Adrenal gland (tissue), 5 donors: ENCODE data around the gene SYNE1.

Experiments used
- POLR2A ChIP-seq, 2 donors: fragments of 450-650 bp; IDR thresholded peaks; one replicate each; pipeline ENCODE4 v1.6.1; 2017; ENCODE audit warnings: antibody characterized with exemption in 2 of 2, mild to moderate bottlenecking in 2 of 2, moderate library complexity in 1 of 2
- TF ChIP-seq, protein P1 (sequence below), 6 experiments: fragments of 450-650 bp in 4 of 6; fragments of 200-600 bp in 2 of 6; sonication (generic) in 1 of 6; IDR thresholded peaks; 1 replicate in 5 of 6; 2 replicates in 1 of 6; pipeline versions ENCODE4 v1.5.1 to v1.8.0; 2016 to 2021; ENCODE audit warnings: antibody characterized with exemption in 6 of 6, mild to moderate bottlenecking in 2 of 6, moderate library complexity in 1 of 6
- donor health status: DM: no; HTN: no; CAD: no.

DNA sequence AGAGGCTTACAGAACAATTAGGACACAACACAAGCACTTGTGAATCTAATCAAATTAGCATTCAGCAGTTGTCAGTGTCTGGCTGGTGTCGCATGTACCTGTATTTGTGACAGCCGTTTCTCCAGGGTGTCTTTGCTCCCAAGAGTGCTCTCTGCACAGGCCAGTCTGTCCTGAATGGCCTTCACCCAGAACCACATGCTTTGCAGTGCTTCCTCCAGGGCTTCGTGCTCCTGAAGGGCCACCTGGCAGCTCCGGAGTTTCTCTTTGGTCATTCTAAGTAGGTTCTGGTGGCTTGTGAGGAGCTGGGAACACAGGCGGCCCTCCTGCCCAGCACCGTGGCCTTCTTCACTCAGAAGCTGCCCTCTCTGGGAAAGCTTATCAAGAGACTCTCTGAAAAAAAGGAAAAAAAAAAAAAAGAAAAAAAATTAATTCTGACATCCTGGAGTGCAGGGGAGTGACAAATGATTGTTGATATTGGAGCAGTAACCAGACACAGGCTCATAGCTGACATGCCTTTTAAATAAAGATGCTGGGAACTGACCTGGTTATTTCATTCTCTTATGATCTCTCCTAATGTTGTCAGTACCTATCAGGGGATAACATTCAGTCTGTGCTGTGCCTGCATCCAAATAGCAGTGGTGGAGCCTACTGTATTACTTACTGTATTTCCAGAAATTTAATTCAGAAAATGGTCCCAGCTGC is 245.8 kb downstream of the SYNE1 start:
- TF ChIP-seq, protein P1, sequence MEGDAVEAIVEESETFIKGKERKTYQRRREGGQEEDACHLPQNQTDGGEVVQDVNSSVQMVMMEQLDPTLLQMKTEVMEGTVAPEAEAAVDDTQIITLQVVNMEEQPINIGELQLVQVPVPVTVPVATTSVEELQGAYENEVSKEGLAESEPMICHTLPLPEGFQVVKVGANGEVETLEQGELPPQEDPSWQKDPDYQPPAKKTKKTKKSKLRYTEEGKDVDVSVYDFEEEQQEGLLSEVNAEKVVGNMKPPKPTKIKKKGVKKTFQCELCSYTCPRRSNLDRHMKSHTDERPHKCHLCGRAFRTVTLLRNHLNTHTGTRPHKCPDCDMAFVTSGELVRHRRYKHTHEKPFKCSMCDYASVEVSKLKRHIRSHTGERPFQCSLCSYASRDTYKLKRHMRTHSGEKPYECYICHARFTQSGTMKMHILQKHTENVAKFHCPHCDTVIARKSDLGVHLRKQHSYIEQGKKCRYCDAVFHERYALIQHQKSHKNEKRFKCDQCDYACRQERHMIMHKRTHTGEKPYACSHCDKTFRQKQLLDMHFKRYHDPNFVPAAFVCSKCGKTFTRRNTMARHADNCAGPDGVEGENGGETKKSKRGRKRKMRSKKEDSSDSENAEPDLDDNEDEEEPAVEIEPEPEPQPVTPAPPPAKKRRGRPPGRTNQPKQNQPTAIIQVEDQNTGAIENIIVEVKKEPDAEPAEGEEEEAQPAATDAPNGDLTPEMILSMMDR (IDR thresholded peaks at IDR 0.05): no peak
- no peak for TF ChIP-seq POLR2A (IDR thresholded peaks at IDR 0.05)
